Amniotic epithelial cell (primary cell): ENCODE results near the gene DNAJB11.
"Not testable (repeated sequence)": the region's sequence is repeated elsewhere in the genome, so short reads cannot be mapped to it uniquely, and the experiment has no call there.

ENCODE experiments used
- DNase-seq: peaks from one replicate; pipeline ENCODE4 v3.0.0-alpha.2; 2010; ENCODE audit warnings: low read depth

The DNAJB11 gene

DNA sequence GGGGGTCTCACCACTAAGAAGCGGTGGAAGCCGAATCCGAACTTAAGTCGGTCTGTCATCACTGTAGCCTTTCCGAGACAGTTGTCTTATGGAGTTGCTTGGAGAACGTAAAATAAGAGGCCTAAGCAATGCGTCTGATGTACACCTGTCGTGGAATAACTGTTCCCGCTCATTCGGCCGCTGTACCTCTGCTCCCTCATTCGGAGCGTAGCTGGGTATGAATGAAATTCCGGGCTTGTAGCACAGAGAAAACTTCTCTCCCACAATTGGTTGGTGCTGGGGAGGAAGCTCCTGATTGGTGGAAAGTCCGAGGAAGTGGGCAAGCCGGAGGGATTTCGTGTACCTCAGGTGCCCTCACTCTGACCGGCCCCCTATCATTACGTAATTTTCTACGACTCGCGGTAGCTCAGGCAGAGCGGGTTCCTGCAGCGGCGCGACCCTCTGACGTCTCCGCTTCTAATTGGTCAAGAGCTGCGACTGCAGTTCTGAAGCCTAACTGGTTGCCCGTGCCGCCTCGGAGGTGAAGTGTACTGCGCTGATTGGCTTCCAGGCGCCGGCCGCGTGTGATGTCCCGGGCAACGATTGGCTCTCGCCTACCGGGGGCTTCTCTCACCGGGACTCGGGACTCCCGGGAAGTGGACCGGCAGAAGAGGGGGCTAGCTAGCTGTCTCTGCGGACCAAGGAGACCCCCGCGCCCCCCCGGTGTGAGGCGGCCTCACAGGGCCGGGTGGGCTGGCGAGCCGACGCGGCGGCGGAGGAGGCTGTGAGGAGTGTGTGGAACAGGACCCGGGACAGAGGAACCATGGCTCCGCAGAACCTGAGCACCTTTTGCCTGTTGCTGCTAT lies at the start of gene DNAJB11:
DNAJB11 (plus strand) TSS at position 625 of the 845 bp plus-strand sequence; CDS start at position 803, 178 bp downstream.
- peak; percentile 100 for DNase-seq

GRCh38 chr3:186520957-186521842 lies 49.3 kb upstream of the DNAJB11 start:
- no peak for DNase-seq

- DNase-seq: no peak
These were observed 47.5 kb upstream of the DNAJB11 start for GRCh38 chr3:186523022-186523421.

DNA sequence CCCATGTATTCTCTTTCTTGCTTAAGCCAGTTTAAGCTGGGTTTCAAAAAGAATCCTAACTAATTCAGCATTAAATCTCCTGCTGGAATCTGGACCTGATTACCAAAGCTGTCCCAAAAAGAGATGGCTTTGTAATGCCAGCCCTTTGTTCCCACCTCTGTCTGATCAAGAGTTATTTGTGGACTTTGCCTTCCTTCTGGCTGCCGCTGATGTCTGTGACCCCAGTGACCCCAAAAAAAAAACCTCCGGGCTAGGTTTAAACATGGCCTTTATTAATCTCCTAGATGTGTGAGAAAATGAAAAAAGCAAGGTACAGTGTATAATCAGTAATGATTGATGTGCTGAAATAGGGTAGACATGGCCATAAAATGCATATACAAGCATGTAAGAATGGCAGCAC lies 47.1 kb upstream of the DNAJB11 start:
- no peak for DNase-seq

- no peak for DNase-seq
These were observed 45.9 kb upstream of the DNAJB11 start for GRCh38 chr3:186524616-186525015.

DNA sequence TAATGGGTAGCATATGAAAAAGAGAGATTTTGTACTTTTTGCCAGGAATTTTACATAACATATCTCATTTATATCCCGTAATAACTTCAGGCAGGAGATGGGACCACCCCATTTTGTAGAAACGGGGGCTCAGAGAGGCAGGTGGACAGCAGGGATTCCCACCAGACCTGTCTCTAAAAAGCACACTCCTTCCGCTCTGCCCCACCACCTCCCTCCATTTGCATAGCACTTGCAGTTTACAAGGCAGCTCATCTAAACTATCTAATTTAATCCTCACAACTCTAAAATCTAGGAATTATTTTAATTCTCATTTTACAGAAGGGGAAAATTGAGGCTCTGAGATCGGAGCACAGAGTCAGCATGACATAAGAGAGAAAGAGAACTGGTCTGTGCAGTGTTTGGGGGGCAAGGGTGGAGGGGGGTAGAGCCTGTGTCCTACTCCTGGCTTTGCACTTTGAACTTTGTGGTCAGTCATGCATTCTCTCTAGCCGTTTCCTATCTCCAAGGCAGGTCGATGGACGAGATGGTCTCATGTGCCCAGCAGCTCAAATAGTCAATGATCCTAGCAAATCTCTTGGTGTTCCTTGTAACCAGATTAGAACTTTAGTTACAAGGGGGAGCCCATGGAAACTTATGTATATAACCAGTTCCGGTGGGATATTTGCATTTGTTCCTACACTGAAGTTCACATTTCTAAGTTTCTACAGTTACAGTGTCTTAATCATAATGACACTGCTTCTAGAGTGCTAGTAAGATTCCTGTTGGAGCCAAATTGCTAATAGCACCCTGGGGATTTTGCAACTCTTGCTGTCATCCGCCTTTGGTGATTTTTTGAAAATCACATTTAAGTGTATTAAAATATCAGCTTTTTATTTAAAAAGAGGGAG lies 44.9 kb upstream of the DNAJB11 start:
- DNase-seq: no peak

- DNase-seq: no peak
These were observed 44.3 kb upstream of the DNAJB11 start for GRCh38 chr3:186526256-186526606.

GRCh38 chr3:186529201-186529999 lies 41.1 kb upstream of the DNAJB11 start:
- DNase-seq: no peak

DNA sequence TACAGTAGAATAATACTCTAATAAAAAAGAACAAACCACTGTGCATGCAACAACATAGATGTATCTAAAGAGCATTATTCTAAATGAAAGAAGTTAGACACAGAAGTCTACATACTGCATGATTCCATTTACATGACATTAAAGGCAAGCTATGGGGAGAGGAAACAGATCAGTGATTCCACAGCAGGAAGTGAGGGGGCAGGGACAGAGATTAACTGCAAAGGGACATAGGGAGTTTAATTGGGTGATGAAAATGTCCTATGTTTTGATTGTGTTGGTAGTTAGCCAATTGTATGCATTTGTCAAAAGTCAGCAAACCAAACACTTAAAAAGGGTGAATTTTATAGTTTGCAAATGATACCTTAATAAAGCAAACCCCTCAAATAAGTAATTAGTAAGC lies 40.1 kb upstream of the DNAJB11 start:
- no peak for DNase-seq

DNA sequence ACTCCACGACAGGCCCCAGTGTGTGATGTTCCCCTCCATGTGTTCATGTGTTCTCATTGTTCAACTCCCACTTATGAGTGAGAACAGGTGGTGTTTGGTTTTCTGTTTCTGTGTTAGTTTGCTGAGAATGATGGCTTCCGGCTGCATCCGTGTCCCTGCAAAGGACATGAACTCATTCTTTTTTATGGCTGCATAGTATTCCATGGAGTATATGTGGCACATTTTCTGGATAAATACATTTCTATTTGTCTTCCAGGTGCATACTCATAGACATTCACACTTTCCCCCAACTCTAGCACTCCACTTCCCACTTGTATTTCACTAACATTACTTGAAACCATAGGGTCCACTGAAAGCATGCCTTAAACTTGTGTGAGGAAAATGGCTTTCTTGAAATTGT lies 38.8 kb upstream of the DNAJB11 start:
- not testable (repeated sequence) for DNase-seq

DNA sequence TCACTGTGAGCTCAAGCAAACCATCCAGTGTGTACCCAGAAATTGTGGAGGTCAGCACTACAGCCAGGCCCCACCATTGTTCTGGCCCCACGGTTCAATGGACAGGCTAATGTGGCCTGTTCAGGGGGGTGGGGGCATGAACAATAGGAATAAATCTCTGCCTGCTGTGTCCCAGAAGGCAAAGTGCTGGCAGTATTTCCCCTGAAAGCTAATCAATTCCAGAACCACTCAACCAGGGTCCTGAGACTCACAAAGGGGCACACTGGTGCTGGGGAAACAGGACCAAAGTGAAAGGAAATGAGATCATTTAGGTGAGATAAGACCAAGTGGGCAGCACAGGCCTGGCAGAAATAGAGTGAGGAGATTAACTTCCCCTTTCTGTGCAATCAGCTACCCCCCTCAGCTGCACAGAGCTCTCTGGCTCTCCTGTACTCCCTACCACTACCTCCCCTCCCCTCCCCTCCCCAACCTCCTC lies 37.9 kb upstream of the DNAJB11 start:
- no peak for DNase-seq

DNA sequence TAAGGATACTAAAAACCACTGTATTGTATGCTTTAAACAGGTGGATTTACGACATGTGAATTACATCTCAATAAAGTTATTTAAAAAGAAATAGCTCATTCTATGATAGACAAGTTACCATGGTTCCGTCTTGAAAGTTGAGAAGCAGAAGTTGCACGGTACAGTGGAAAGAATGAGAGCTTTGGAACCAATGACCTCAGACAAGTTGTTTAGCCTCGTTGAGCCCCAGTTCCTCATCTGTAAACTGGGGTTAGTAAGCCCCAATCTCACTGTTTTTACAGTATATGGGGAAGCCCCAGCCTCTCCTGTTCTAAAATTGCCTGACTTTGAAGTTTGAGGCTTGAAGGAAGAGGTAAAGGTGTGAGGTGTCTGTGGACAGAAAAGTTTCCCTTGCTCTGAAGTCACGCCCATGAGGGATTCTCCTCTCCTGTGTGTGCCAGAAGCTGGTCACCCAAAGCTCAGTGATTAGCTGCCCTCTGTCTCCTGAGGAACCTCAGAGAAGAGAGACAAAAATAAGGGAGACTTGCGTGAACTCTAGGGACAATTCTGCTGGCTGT lies 36.3 kb upstream of the DNAJB11 start:
- no peak for DNase-seq

- peak; percentile 4 for DNase-seq
These were observed 33.4 kb upstream of the DNAJB11 start for GRCh38 chr3:186536883-186537844.

GRCh38 chr3:186538779-186539178 lies 31.7 kb upstream of the DNAJB11 start:
- DNase-seq: no peak

DNA sequence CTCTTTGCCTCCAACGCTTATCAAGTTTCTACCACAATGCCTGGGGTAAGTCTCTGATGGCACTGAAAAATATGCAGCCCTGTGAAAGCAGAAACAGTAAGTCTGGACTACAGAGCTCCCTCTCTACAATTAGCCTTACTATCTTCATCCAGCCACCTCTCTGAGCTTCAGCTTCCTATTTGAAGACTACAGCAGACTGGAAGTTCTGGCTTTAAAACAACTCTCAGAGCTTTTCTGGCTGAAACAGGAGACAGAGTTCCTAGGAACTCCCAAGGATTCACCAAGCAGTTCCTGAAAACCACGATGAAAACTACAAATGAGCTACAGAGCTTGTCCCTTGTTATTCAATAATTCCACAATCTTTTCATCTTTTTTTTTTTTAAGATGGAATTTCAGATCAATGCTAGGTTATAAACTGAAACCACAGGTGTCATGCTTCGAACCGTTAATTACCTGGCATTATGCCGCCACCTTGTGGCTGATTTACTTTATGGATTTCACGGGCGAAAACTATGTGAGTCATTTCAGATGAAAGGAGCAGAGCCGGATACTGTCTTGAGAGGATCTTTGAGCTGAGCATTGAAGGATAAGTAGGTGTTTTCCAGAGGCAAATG lies 30.2 kb upstream of the DNAJB11 start:
- DNase-seq: peak; percentile 68

DNA sequence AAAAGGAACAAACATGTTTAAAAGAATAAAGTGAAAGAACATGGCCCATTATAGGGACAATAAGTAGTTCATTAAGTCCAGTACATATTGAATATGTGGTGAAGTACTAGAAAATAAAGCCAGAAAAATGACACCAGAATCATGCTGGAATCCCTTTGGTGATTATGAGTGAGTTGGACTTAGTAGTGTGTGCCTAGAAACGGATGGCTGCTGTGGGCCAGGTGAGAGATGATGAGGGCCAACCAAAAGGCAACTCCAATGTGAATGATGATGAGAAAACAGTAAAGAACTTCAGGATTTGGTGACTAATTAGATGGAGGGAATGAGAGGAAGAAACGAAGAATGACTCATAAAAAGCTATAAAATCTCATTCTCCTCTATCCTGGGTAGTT lies 29.7 kb upstream of the DNAJB11 start:
- peak; percentile 6 for DNase-seq

- DNase-seq: no peak
These were observed 26.2 kb upstream of the DNAJB11 start, which contains the start of gene CRYGS for GRCh38 chr3:186544281-186544680. TSS of gene CRYGS (minus strand) at chr3:186544380. CDS start at chr3:186544326, 54 bp downstream.

DNA sequence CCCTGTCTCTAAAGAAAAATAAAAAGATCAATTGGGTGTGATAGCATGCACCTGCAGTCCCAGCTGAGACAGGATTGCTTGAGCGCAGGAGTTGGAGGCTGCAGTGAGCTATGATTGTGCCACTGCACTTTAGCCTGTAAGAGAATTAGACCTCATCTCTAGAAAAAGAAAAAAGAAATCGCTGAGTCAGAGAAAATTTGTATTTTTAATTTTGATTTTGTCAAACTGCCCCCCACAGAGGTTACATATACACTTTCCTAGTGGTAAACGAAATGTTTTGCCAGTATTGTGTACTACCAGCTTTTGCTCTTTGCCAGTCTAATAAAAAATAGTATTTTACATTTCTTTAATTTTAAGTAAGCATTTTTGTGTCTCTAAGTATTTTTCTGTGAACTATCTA lies 21.0 kb upstream of the DNAJB11 start:
- no peak for DNase-seq

- no peak for DNase-seq
These were observed 19.1 kb upstream of the DNAJB11 start for GRCh38 chr3:186551387-186551786.
